GM19452 (cell line): ENCODE results near the gene ARF5.

ENCODE experiments used
- ATAC-seq: cut with Tn5 transposase; IDR thresholded peaks from one replicate; pipeline ENCODE4 v1.9.1; 2021; ENCODE audit not compliant: unreplicated experiment

Gene ARF5

DNA sequence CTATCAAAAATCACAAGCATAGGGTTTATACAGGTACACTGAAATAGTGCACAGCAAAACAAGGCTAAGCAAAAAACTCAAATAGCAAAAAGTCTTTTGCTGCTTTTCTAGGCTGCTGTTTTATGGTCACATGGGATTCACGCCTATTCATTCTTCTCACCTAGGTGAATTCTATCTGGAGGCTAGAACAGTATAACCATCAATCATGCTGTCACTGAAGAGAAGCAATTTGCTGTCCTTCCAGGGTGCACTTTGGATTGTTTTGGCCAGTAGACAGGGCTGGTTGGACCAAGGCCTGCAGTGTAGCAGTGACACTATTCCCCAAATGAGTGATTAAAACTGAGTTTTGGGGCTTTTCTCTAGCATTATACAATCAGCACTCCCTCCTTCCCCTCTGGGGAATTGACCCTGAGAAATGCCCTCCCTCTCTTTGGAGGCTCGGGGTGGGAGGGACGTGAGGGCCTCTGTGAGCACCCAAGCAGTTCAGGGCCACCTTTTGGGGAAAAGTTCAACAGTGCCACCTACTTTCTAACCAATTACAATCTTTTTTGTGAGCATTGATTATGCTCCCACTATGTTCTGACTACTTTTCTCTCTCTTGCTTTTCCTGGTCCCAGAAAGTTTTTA lies 47.6 kb downstream of the ARF5 start:
- ATAC-seq, result no peak

DNA sequence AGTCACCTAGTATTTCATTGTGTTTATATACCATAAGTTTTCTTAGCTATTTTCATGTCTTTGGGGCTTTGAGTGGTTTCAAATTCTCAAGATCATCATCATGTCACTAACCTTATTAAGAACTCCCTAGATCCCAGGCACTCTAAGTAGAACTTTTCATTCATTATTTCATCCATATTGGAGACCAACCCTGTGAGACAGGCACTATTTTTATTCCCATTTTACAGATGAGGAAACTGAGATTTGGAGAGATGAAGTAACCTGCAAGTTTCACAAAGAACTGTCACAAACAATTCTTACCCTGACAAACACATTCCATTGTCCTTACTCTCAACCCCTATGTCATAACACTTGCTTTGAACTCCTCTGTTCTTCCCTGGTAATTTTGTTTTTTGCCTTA lies 50.0 kb downstream of the ARF5 start:
- ATAC-seq, result no peak
